HG03103 (cell line): Measurements from ENCODE around the gene MGAT4B.
"Not testable (repeated sequence)": the region's sequence is repeated elsewhere in the genome, so short reads cannot be mapped to it uniquely, and the experiment has no call there.

ENCODE experiments used
- ATAC-seq: cut with Tn5 transposase; IDR thresholded peaks from one replicate; pipeline ENCODE4 v1.9.1; 2021; ENCODE audit warnings: low read depth; ENCODE audit not compliant: unreplicated experiment

The MGAT4B gene

DNA sequence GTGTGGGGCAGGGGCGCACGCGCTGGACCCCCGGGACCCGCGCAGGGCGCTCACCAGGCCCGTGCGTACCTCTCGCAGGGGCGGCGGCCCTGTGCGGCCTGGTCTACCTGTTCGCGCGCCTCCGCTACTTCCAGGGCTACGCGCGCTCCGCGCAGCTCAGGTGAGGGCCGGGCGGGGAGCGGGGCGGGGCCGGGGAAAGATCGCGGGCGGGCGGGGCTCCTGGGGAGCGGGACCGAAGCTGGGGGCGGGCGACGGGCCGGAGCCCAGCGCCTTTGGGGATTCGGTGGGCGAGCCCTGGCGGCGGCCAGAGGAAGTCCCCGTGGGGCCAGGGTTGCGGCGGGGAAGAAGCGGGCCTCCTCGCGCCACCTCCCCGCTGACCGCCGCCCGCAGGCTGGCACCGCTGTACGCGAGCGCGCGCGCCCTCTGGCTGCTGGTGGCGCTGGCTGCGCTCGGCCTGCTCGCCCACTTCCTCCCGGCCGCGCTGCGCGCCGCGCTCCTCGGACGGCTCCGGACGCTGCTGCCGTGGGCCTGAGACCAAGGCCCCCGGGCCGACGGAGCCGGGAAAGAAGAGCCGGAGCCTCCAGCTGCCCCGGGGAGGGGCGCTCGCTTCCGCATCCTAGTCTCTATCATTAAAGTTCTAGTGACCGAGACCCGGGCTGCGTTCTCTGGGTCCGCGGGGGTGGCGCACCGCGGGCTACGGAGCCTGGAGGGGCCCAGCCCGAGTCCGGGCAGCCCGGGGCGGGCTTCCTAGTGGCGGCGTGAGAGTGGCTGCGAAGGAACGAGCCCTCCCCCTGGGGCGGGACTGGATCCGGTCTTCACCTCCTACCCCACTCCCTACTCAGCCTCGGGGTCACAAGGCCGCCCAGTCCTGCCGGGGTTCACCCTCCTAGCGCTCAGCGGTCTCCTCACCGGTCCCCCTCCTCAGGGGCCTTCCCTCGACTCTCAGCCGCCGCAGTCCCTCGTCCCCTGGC lies 10.5 kb downstream of the MGAT4B start:
- ATAC-seq = peak; percentile 58

- ATAC-seq = no peak
These were observed 11.4 kb downstream of the MGAT4B start for GRCh38 chr5:179795049-179795862.

DNA sequence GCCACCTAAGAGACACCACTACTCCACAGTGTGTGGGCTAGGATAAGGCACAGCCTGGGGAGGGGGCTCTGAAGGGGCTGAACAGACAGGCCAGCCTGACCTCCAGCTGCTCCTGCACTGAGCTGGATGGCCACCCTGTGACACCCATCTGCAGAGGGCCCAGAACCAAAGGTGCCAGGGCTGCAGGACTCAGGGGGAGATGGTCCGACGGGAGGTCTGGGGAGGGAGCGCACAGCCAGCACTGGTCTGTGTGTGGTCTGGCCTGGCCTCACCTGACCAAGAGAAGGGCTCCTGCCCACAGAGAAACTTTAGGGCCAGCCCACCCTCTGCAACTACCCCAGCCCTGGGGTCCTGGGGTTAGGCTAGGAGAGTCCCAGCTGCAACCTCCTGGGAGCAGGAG lies 12.1 kb downstream of the MGAT4B start:
- no peak for ATAC-seq

- no peak for ATAC-seq
These were observed 12.5 kb downstream of the MGAT4B start for GRCh38 chr5:179794171-179794570.

GRCh38 chr5:179793468-179794139 lies 13.1 kb downstream of the MGAT4B start, which contains the start of gene LTC4S:
Gene LTC4S, plus strand, starts transcription at chr5:179793986. Its CDS starts 95 bp downstream, at chr5:179794081.
- ATAC-seq = no peak

- ATAC-seq = no peak
These were observed 13.8 kb downstream of the MGAT4B start for GRCh38 chr5:179792612-179793467.

GRCh38 chr5:179791881-179792611 lies 14.6 kb downstream of the MGAT4B start:
- no peak for ATAC-seq

GRCh38 chr5:179789278-179789677 lies 17.4 kb downstream of the MGAT4B start:
- not testable (repeated sequence) for ATAC-seq

DNA sequence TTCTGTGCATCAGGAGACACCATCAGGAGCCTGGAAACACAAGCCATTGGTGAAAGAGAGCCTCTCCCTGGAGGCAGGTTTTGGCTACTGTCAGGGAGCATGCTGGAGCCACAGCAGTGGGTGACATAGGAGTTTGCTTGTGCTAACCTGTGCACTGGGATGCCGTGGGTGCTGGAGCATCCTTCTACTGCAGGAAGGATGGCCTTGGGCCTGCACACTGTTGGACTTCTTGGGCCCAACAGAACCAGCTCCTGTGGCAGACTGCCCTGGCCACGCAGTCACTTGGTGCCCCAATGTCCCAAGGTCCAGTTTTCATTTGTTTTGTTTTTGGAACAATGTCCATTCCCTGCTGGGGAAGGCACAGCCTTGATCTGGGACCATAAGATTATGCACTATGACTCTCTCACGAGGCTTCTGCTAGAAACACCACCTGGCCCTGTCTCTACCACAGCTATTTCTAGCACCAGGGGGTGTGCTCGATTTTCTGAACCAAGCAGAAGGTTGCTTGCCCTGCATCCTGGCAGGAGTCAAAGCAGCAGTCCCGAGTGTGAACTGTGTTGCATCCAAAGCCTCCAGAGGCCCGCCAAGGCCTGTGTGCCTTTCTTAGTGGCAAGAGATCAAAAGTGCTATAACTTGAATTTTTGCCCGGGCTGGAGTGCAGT lies 18.3 kb downstream of the MGAT4B start:
- no peak for ATAC-seq

DNA sequence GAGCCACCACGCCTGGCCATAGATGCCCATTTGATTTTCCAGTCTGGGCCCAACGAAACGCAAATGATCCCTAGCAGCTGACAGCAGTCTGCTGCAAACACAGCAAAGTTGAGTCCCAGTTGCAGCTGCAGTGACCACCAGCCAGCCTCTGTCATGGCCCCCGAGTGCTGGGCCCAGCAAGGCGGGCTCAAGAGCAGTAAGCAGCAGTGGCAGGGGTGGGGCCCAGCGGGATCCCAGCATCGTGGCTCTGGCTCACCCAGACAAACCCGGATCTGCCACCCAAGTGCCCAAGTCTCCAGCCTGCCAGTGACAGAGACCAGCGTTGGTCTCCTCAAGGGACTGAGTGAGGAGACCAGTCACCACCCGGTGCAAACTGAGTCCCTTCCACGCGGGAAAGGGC lies 19.8 kb downstream of the MGAT4B start:
- no peak for ATAC-seq

GRCh38 chr5:179783128-179783527 lies 23.5 kb downstream of the MGAT4B start:
- ATAC-seq = no peak

GRCh38 chr5:179781846-179782245 lies 24.8 kb downstream of the MGAT4B start:
- no peak for ATAC-seq

DNA sequence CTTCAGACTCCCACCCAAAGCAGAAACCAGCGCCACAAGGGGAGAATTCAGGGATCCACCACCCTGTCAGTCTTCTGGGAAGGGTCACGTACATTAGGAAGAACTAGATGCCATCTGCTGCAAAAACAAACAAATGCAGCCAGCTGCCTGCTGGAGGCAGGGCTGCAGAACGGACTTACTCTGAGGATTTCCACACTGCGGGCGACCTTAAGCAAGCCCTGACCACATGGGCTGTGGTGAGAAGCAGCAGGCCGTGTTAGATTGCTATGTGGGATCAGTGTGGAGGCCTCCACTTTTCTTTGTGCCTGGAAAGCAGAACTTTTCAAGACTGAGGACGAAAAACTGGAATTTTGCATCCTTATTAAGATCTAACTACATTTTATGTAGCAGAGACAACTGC lies 26.3 kb downstream of the MGAT4B start:
- ATAC-seq = no peak

GRCh38 chr5:179779826-179780225 lies 26.8 kb downstream of the MGAT4B start:
- ATAC-seq = no peak

- no peak for ATAC-seq
These were observed 28.1 kb downstream of the MGAT4B start for GRCh38 chr5:179778591-179778990.

GRCh38 chr5:179777909-179778308 lies 28.8 kb downstream of the MGAT4B start:
- ATAC-seq = no peak

DNA sequence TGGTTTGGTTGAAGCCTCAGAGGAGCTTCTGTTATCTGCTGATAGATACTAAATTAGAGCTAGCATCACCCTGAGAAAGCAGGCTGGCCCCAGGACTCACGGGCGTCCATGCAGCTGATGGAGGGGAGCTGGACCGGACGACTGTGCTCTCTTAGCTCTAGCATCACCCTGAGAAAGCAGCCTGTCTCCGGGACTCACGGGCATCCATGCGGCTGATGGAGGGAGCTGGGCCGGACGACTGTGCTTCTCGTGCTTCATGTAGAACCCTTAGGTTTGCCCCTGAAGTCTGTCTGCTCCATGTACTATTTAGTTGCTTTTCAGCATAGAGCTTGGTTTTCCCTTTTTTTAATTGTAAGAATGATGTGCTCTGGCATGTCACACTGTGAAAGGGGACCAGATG lies 29.2 kb downstream of the MGAT4B start:
- ATAC-seq = no peak

DNA sequence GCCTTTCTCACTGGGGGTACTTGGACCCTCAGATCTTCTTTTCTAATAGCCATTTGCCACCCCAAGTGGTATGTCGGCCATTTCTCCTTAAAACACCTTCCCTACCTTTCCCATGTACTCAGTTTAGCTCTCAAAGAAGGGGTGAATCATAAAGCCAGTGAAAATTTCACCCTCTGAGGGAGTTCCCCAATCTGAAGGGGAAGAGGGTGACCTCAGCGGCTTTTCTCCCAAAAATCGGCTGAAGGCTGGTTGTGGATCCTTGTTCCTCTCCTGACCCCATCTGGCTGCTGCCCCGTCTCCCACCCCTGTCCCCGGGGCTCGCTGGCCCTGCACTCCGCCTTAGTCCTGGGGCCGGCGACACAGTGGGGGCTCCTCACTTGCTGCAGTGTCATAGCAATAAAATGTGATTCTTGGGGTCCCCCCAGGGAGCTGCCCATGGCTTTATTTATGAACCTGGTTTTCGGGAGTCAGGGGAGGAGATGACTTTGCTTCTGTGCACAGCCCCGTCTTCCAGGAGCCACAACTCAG lies 30.2 kb downstream of the MGAT4B start:
- no peak for ATAC-seq
